HCT116 (cell line): ENCODE measurements around the gene CFAP46. TPM values are rescaled to one million over a fixed set of nuclear protein-coding genes. Genes with fewer than 3 reads are reported as not detected.

Source experiments
- ATAC-seq: fragments of 200-7000 bp; cut with Tn5 transposase; 2 replicates; pipeline ENCODE4 v1.9.1; 2020; ENCODE audit warnings: mild to moderate bottlenecking, moderate library complexity
- BruUV-seq: library from RNA; stranded (reverse); fragments of 400-500 nt; replicated peaks from 2 replicates; lab custom pipeline; 2021; lab: Mats Ljungman, UMichigan
- CTCF ChIA-PET: fragments of 300-600 bp; sonication (Branson Sonifier 250); formaldehyde crosslinking; loops from one replicate; lab custom pipeline; 2021; ENCODE audit warnings: antibody characterized with exemption; lab: Charles Lee
- POLR2A ChIA-PET: fragments of 300-600, 350-600 bp; sonication (Branson Sonifier 250); formaldehyde crosslinking; loops from one replicate; lab custom pipeline; 2021; ENCODE audit warnings: antibody characterized with exemption; lab: Charles Lee
- RAD21 ChIA-PET, 2 experiments: fragments of 300-600 bp; sonication (Branson Sonifier 250); formaldehyde crosslinking; loops; one replicate each; lab custom pipeline; 2023; ENCODE audit warnings: low total read pairs in 2 of 2; ENCODE audit not compliant: uncharacterized antibody in 2 of 2, unreplicated experiment in 2 of 2, low non-redundant PET in 1 of 2; lab: Charles Lee
- DNase-seq: peaks from one replicate; pipeline ENCODE4 v3.0.0-alpha.2; 2010; ENCODE audit warnings: low read depth, low spot score
- H2AFZ ChIP-seq: fragments of 200-600 bp; shearing (Covaris generic), sonication (generic); 2 replicates; pipeline ENCODE4 v1.6.1; 2017; ENCODE audit warnings: low read depth, mixed run types, mixed read lengths, antibody characterized with exemption, low read length; ENCODE audit not compliant: poor library complexity, severe bottlenecking
- H3K27ac ChIP-seq: 2 replicates; pipeline ENCODE4 v1.5.1; 2012; ENCODE audit warnings: low read depth, low read length
- H3K27me3 ChIP-seq: fragments of 200-600 bp; sonication (generic); 2 replicates; pipeline ENCODE4 v1.6.1; 2016; ENCODE audit warnings: mixed run types, low read length, mixed read lengths; ENCODE audit not compliant: insufficient read depth
- H3K36me3 ChIP-seq, 2 experiments: fragments of 200-500 bp in 1 of 2; fragments of 200-600 bp in 1 of 2; sonication (Bioruptor generic) in 1 of 2; sonication (generic) in 1 of 2; 2 replicates each; pipeline versions ENCODE4 v1.5.1 to v1.6.1; 2014 to 2016; ENCODE audit warnings: low read length in 2 of 2, inconsistent platforms in 1 of 2, mixed read lengths in 1 of 2, mixed run types in 1 of 2; ENCODE audit not compliant: insufficient read depth in 2 of 2, control insufficient read depth in 1 of 2
- H3K4me1 ChIP-seq, 2 experiments: fragments of 200-600 bp in 1 of 2; sonication (generic) in 1 of 2; 2 replicates each; pipeline versions ENCODE4 v1.5.1 to v1.6.1; 2012 to 2017; ENCODE audit warnings: low read length in 2 of 2, inconsistent platforms in 1 of 2, mild to moderate bottlenecking in 1 of 2, mixed read lengths in 1 of 2, mixed run types in 1 of 2, moderate library complexity in 1 of 2; ENCODE audit not compliant: insufficient read depth in 2 of 2, control insufficient read depth in 1 of 2
- H3K4me2 ChIP-seq: fragments of 200-600 bp; sonication (generic); 2 replicates; pipeline ENCODE4 v1.6.1; 2017; ENCODE audit warnings: mixed run types, low read length, mixed read lengths
- H3K4me3 ChIP-seq, 2 experiments: fragments of 200-600 bp in 1 of 2; sonication (generic) in 1 of 2; replicated peaks in 1 of 2; 2 replicates each; pipeline ENCODE4 v1.5.1; 2011 to 2016; ENCODE audit warnings: low read length in 2 of 2, control low read depth in 1 of 2, low read depth in 1 of 2, mild to moderate bottlenecking in 1 of 2, mixed read lengths in 1 of 2, mixed run types in 1 of 2
- H3K79me2 ChIP-seq: fragments of 200-600 bp; sonication (generic); 2 replicates; pipeline ENCODE4 v1.6.1; 2017; ENCODE audit warnings: mild to moderate bottlenecking, mixed run types, low read length, moderate library complexity, mixed read lengths; ENCODE audit not compliant: insufficient read depth
- H3K9ac ChIP-seq: fragments of 200-600 bp; sonication (generic); 2 replicates; pipeline ENCODE4 v1.6.1; 2016; ENCODE audit warnings: low read length, mixed read lengths
- H3K9me2 ChIP-seq: fragments of 200-600 bp; sonication (generic), shearing (Covaris generic); 2 replicates; pipeline ENCODE4 v1.6.1; 2017; ENCODE audit warnings: mixed run types, mild to moderate bottlenecking, moderate library complexity; ENCODE audit not compliant: insufficient read depth
- H3K9me3 ChIP-seq, 2 experiments: fragments of 200-500 bp in 1 of 2; fragments of 200-600 bp in 1 of 2; sonication (Bioruptor generic) in 1 of 2; sonication (generic) in 1 of 2; 2 replicates each; pipeline ENCODE4 v1.6.1; 2014 to 2017; ENCODE audit warnings: low read length in 2 of 2, mixed read lengths in 2 of 2, inconsistent platforms in 1 of 2, low read depth in 1 of 2, mild to moderate bottlenecking in 1 of 2, mixed run types in 1 of 2, moderate library complexity in 1 of 2; ENCODE audit not compliant: control insufficient read depth in 1 of 2, insufficient read depth in 1 of 2
- H4K20me1 ChIP-seq: fragments of 200-600 bp; sonication (generic), shearing (Covaris generic); 2 replicates; pipeline ENCODE4 v1.6.1; 2017; ENCODE audit warnings: mixed run types, mild to moderate bottlenecking, moderate library complexity; ENCODE audit not compliant: insufficient read depth
- CBX3 ChIP-seq: IDR thresholded peaks from 2 replicates; pipeline ENCODE4 v1.6.1; 2012; ENCODE audit warnings: low read depth
- CEBPB ChIP-seq: IDR thresholded peaks from 2 replicates; pipeline ENCODE4 v1.6.1; 2012; ENCODE audit warnings: low read depth
- EGR1 ChIP-seq: IDR thresholded peaks from 2 replicates; pipeline ENCODE4 v1.6.1; 2012; ENCODE audit warnings: low read depth
- ELF1 ChIP-seq: IDR thresholded peaks from 2 replicates; pipeline ENCODE4 v1.6.1; 2012; ENCODE audit warnings: low read depth, borderline replicate concordance
- EZH2 ChIP-seq: fragments of 200-600 bp; sonication (generic); IDR thresholded peaks from 2 replicates; pipeline ENCODE4 v1.6.1; 2017; ENCODE audit warnings: antibody characterized with exemption, mixed run types
- EZH2phosphoT487 ChIP-seq: fragments of 200-600 bp; IDR thresholded peaks from 2 replicates; pipeline ENCODE4 v1.6.1; 2018; ENCODE audit warnings: antibody characterized with exemption, borderline replicate concordance
- FOSL1 ChIP-seq: IDR thresholded peaks from 2 replicates; pipeline ENCODE4 v1.6.1; 2012; ENCODE audit warnings: low read depth
- JUND ChIP-seq: IDR thresholded peaks from 2 replicates; pipeline ENCODE4 v1.6.1; 2012
- RAD21 ChIP-seq: IDR thresholded peaks from 2 replicates; pipeline ENCODE4 v1.6.1; 2012; ENCODE audit warnings: low read depth, mild to moderate bottlenecking
- SIN3A ChIP-seq: IDR thresholded peaks from 2 replicates; pipeline ENCODE4 v1.6.1; 2012; ENCODE audit warnings: low read depth
- ZFX ChIP-seq: fragments of 450-650 bp; IDR thresholded peaks from 2 replicates; pipeline ENCODE4 v1.6.1; 2017
- intact Hi-C: fragments of 100-400 bp; cut with micrococcal nuclease; formaldehyde crosslinking; loops from 2 replicates; pipeline ENCODE4 v1.10.0; 2022
- total RNA-seq: library from RNA; stranded (reverse); gene quantifications from one replicate; pipeline ENCODE4 v1.2.1, GENCODE V29; 2021; ENCODE audit not compliant: unreplicated experiment
- TF ChIP-seq, protein P1 (sequence below): IDR thresholded peaks from 2 replicates; pipeline ENCODE4 v1.6.1; 2011; ENCODE audit warnings: mild to moderate bottlenecking, low read length, moderate library complexity; ENCODE audit not compliant: insufficient replicate concordance; ENCODE audit errors: extremely low read depth
- TF ChIP-seq, protein P2 (sequence below), 3 experiments: fragments of 200-600 bp in 1 of 3; sonication (generic) in 1 of 3; IDR thresholded peaks in 2 of 3; conservative IDR thresholded peaks in 1 of 3; 2 replicates each; pipeline ENCODE4 v1.5.1; 2012 to 2017; ENCODE audit warnings: low read depth in 2 of 3, low read length in 2 of 3, antibody characterized with exemption in 1 of 3, borderline replicate concordance in 1 of 3, control low read depth in 1 of 3, mild to moderate bottlenecking in 1 of 3, mixed read lengths in 1 of 3, mixed run types in 1 of 3, moderate library complexity in 1 of 3; ENCODE audit not compliant: insufficient read depth in 1 of 3

The CFAP46 gene
- total RNA-seq, 1 experiment from 2014 or later, result 1.4 TPM

DNA sequence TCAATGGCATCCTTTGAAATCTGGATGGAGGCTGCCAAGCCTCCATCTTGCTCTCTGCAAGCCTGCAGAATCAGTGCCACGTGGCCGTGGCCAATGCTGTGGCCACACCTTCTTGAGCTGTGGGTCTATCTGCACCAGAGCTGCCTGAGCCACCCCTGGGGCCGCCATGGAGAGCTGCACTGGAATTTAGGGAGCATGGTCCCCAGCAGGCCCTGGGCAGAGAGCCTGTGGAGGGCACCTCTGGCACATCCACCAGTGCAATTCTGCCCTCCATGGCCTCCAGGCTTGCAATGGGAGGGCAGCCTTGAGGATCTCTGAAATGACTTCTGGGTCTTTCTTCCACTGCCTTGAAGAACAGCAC, 100.8 kb downstream of the CFAP46 start:
- Histone ChIP-seq H3K27ac (no peak overlapping the region), H3K79me2 (no peaks in the 10 kb centered on the region), H3K4me3 (no peak overlapping the region), H3K9ac (no peak overlapping the region), H3K36me3 (no peaks in the 10 kb centered on the region), H2AFZ (no peak overlapping the region), H3K9me2 (no peaks in the 10 kb centered on the region), H3K4me2 (no peak overlapping the region), H3K27me3 (no peaks in the 10 kb centered on the region), H3K4me1 (no peaks in the 10 kb centered on the region), H3K9me3 (no peaks in the 10 kb centered on the region), H4K20me1 (no peaks in the 10 kb centered on the region)
- TF ChIP-seq SIN3A (no peak), RAD21 (no peak), CBX3 (no peak), EGR1 (no peak), FOSL1 (no peak), ELF1 (no peak), ZFX (no peak), CEBPB (no peak), JUND (no peak), EZH2phosphoT487 (no peak), EZH2 (no peak)
- TF ChIP-seq, protein P1, sequence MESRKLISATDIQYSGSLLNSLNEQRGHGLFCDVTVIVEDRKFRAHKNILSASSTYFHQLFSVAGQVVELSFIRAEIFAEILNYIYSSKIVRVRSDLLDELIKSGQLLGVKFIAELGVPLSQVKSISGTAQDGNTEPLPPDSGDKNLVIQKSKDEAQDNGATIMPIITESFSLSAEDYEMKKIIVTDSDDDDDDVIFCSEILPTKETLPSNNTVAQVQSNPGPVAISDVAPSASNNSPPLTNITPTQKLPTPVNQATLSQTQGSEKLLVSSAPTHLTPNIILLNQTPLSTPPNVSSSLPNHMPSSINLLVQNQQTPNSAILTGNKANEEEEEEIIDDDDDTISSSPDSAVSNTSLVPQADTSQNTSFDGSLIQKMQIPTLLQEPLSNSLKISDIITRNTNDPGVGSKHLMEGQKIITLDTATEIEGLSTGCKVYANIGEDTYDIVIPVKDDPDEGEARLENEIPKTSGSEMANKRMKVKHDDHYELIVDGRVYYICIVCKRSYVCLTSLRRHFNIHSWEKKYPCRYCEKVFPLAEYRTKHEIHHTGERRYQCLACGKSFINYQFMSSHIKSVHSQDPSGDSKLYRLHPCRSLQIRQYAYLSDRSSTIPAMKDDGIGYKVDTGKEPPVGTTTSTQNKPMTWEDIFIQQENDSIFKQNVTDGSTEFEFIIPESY, result no peak
- TF ChIP-seq, protein P2, sequence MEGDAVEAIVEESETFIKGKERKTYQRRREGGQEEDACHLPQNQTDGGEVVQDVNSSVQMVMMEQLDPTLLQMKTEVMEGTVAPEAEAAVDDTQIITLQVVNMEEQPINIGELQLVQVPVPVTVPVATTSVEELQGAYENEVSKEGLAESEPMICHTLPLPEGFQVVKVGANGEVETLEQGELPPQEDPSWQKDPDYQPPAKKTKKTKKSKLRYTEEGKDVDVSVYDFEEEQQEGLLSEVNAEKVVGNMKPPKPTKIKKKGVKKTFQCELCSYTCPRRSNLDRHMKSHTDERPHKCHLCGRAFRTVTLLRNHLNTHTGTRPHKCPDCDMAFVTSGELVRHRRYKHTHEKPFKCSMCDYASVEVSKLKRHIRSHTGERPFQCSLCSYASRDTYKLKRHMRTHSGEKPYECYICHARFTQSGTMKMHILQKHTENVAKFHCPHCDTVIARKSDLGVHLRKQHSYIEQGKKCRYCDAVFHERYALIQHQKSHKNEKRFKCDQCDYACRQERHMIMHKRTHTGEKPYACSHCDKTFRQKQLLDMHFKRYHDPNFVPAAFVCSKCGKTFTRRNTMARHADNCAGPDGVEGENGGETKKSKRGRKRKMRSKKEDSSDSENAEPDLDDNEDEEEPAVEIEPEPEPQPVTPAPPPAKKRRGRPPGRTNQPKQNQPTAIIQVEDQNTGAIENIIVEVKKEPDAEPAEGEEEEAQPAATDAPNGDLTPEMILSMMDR (IDR thresholded peaks at IDR 0.05 in 2 of 3, conservative IDR thresholded peaks at IDR 0.05 in 1 of 3; ENCODE audit: borderline replicate concordance in 1 of 3, insufficient read depth in 1 of 3, low read depth in 2 of 3, low read length in 2 of 3), result no peak
- DNase-seq, result no peak
- no TSS peak for BruUV-seq
- intact Hi-C loops, result no loop called here
- ATAC-seq, result no peak
- ChIA-PET RAD21 (no interaction called here), CTCF (no interaction called here), POLR2A (no interaction called here)
